ENCODE results near the gene MAPK12. TPM values are rescaled to one million over a fixed set of nuclear protein-coding genes. Genes with fewer than 3 reads are reported as not detected.

The MAPK12 gene
- total RNA-seq, 1 donor from 2014 or later = 46.6 TPM

DNA sequence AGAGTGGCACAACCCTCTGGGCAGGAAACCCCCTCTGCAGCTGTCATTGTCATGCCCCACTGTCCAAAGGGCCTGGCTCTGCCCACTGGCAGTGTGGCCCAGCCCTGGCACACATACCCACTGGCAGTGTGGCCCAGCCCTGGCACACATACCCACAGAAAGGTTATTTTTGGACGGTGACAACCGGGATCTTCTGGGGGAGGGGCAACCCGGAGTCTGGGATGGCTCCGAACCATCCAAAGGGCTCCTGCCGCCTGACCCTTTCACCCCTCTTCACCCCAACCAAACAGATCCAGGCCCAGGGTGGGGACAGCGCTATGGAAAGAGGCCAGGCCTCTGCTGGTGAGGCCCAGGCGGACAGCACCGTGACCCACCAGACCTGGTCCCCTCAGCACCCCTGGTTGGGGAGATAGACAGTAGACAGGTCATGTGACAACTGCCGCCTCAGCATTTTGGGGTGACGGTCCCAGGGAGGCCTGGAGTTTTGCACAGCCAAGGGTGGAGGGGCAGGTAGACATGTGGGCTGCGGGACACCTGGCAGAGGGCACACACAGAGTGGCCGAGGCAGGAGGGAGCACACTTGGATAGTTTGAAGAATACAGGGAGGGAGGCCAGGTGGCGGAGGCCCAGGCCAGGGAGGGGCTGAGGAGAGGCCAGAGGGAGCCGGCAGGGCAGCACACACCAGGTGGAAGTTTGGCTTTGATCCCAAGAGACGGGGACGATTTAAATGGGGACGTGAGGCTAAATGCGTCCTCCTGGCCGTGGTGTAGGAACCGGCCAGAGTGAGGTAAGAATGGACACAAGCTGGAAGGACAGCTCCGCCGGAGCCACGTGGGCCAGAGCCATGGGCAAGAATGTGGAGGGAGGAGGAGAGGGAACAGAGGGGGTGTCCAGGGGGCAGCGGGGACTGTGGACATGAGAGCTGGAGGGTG is 2.9 kb downstream of the MAPK12 start:
- Mint-ChIP-seq H3K27ac (ENCODE audit: unreplicated experiment) (no peak overlapping the region), H3K4me3 (ENCODE audit: unreplicated experiment) (peak overlapping the region; percentile 49), H3K9me3 (ENCODE audit: low read depth) (no peaks in the 10 kb centered on the region), H3K36me3 (ENCODE audit: low read depth) (peaks cover 2% of the 10 kb centered on the region), H3K27me3 (ENCODE audit: low read depth) (no peaks in the 10 kb centered on the region), H3K4me1 (ENCODE audit: low read depth) (peaks cover 14% of the 10 kb centered on the region)
- no peak for DNase-seq (ENCODE audit: low spot score)
- TF ChIP-seq, protein P1, sequence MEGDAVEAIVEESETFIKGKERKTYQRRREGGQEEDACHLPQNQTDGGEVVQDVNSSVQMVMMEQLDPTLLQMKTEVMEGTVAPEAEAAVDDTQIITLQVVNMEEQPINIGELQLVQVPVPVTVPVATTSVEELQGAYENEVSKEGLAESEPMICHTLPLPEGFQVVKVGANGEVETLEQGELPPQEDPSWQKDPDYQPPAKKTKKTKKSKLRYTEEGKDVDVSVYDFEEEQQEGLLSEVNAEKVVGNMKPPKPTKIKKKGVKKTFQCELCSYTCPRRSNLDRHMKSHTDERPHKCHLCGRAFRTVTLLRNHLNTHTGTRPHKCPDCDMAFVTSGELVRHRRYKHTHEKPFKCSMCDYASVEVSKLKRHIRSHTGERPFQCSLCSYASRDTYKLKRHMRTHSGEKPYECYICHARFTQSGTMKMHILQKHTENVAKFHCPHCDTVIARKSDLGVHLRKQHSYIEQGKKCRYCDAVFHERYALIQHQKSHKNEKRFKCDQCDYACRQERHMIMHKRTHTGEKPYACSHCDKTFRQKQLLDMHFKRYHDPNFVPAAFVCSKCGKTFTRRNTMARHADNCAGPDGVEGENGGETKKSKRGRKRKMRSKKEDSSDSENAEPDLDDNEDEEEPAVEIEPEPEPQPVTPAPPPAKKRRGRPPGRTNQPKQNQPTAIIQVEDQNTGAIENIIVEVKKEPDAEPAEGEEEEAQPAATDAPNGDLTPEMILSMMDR (IDR thresholded peaks at IDR 0.05) = no peak

DNA sequence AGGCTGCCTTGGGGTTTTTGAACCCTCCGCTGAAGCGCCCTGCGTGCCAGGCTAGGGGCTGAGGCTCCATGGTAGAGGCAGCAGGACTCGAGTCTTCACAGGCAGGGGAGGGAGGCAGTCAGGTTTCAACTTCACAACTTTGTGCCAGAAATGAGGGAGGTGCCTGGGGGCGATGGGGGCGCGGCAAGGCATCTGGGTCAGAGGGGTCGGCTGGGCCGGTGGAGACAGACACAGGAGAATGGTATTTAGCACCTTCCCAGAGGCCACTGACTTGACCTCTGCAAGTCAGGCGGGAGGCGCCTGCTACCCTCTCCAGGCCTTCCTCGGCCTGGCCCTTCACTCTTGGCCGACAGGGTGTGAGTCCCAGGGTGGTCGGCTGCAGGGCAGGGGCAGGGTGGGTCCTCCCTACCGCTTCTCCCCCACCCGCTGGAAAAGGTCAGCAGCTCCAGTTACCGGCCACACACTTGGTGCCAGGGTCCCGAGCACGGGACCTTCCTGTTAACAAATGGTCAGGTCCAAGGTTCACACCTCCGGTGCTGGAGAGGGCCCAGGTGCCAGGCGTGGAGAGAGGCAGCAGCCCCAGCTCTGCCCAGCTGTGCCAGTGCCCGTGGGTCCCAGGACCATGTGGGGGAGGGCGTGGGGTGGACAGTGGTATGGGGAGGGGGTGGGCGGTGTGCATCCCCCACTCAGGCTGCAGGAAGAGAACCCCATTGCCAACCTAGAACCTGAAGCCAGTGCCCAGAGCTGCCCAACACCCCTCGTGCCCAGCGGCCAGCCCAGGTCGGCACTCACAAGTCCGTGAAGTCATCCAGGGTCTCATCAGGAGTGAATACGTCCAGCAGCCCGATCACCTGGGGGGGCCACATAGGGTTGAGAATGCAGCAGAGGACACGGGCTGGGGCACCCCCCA is 3.8 kb downstream of the MAPK12 start:
- no peaks in the 10 kb centered on the region for H3K27me3 Mint-ChIP-seq (ENCODE audit: low read depth)
- H3K9me3 Mint-ChIP-seq (ENCODE audit: low read depth) = no peaks in the 10 kb centered on the region
- H3K36me3 Mint-ChIP-seq (ENCODE audit: low read depth) = peaks cover 2% of the 10 kb centered on the region
- no peak overlapping the region for H3K27ac Mint-ChIP-seq (ENCODE audit: unreplicated experiment)
- H3K4me1 Mint-ChIP-seq (ENCODE audit: low read depth) = peaks cover 14% of the 10 kb centered on the region
- no peak overlapping the region for H3K4me3 Mint-ChIP-seq (ENCODE audit: unreplicated experiment)
- TF ChIP-seq, protein P1 (IDR thresholded peaks at IDR 0.05) = no peak
- DNase-seq (ENCODE audit: low spot score) = no peak

DNA sequence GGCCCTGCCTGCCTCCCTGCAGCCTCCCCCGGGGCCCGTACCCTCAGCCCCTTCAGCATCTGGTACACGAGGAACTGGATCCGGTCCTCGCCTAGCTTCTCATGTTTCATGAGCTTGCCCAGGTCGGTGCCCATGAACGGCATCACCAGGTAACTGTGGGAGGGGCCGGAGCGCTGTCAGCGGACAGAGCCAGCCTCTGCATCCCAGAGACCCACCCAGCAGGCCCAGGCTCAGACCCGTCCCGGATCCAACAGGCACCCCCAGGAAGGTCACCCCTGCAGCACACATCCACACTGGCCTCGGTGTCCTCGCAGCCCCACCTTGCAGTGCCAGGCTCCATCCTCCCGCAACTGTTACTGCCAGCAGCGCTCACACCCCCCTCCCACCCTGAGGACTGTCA is 4.4 kb downstream of the MAPK12 start:
- Mint-ChIP-seq H3K4me1 (ENCODE audit: low read depth) (peaks cover 10% of the 10 kb centered on the region), H3K36me3 (ENCODE audit: low read depth) (peaks cover 2% of the 10 kb centered on the region), H3K27me3 (ENCODE audit: low read depth) (no peaks in the 10 kb centered on the region), H3K27ac (ENCODE audit: unreplicated experiment) (no peak overlapping the region), H3K9me3 (ENCODE audit: low read depth) (no peaks in the 10 kb centered on the region), H3K4me3 (ENCODE audit: unreplicated experiment) (no peak overlapping the region)
- TF ChIP-seq, protein P1 (IDR thresholded peaks at IDR 0.05) = no peak
- DNase-seq (ENCODE audit: low spot score) = no peak

DNA sequence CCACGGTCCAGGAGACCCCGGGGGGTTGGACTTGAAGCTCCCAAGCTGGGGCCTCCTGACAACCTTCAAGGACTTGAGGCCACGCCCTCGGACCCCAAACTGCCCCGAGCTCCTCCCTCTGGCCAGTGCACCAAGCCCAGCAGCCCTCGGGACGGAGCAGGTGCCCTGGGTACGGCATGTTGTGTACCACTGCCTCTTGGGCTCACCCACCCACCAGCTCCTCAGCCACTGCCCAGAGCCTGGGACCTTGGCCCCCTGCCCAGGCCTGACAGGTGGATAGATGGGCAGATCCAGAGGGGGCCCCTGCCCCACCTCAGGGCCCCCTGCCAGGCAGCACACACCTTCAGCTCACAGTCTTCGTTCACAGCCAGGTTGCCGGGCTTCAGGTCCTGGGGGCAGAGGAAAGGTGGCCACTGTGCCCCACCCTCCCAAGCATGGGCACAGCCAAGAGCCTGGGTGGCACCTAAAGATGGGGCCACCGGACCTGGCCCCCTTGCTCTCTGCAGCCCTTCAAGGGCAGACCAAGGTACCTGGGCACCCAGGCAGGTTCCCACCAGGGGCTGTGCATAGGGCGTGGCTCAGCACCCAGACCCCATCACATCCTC is 5.1 kb downstream of the MAPK12 start:
- H3K27ac Mint-ChIP-seq (ENCODE audit: unreplicated experiment) = no peak overlapping the region
- no peak overlapping the region for H3K4me3 Mint-ChIP-seq (ENCODE audit: unreplicated experiment)
- H3K9me3 Mint-ChIP-seq (ENCODE audit: low read depth) = no peaks in the 10 kb centered on the region
- no peak for DNase-seq (ENCODE audit: low spot score)
- H3K36me3 Mint-ChIP-seq (ENCODE audit: low read depth) = peaks cover 2% of the 10 kb centered on the region
- TF ChIP-seq, protein P1 (IDR thresholded peaks at IDR 0.05) = no peak
- H3K4me1 Mint-ChIP-seq (ENCODE audit: low read depth) = peaks cover 7% of the 10 kb centered on the region
- H3K27me3 Mint-ChIP-seq (ENCODE audit: low read depth) = no peaks in the 10 kb centered on the region

DNA sequence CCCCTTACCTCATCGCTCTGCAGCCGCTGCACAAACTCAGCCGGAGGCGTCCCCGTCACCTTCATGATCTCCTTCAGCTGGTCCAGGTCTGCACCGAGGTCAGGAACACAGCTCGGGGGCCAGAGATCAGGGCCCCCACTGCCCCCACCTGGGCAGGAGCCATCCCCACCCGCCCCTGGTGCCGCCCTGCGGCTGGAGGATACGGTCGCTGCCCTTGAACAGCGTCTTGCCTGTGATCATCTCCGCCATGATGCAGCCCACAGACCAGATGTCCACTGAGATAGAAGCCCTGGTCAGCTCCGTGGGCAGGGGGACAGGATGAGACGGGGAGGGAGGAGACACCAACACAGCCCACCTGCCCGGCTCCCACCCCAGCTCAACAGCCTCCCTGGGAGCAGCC is 5.9 kb downstream of the MAPK12 start:
- Mint-ChIP-seq H3K27ac (ENCODE audit: unreplicated experiment) (no peak overlapping the region), H3K9me3 (ENCODE audit: low read depth) (no peaks in the 10 kb centered on the region), H3K4me3 (ENCODE audit: unreplicated experiment) (no peak overlapping the region), H3K4me1 (ENCODE audit: low read depth) (peaks cover 10% of the 10 kb centered on the region), H3K27me3 (ENCODE audit: low read depth) (no peaks in the 10 kb centered on the region), H3K36me3 (ENCODE audit: low read depth) (peaks cover 2% of the 10 kb centered on the region)
- TF ChIP-seq, protein P1 (IDR thresholded peaks at IDR 0.05) = no peak
- DNase-seq (ENCODE audit: low spot score) = no peak

Data from chondrocyte (in vitro differentiated cells).